Smooth muscle cell (in vitro differentiated cells): ENCODE measurements around the gene LGI4. TPM values are rescaled to one million over a fixed set of nuclear protein-coding genes. Genes with fewer than 3 reads are reported as not detected.

ENCODE experiments used
- DNase-seq: peaks from one replicate; lab custom pipeline; 2025; ENCODE audit not compliant: unreplicated experiment; lab: John Stamatoyannopoulos, UW
- H2AFZ ChIP-seq: fragments of 200-600 bp; sonication (generic); 2 replicates; pipeline ENCODE4 v1.6.0; 2016; ENCODE audit warnings: antibody characterized with exemption, low read depth, mild to moderate bottlenecking
- H3F3A ChIP-seq: fragments of 200-600 bp; sonication (generic); 2 replicates; pipeline ENCODE4 v1.6.0; 2017; ENCODE audit warnings: antibody characterized with exemption, low read depth
- H3K27ac ChIP-seq: fragments of 200-600 bp; sonication (generic); 2 replicates; pipeline ENCODE4 v1.5.1; 2016; ENCODE audit warnings: low read depth, mild to moderate bottlenecking
- H3K27me3 ChIP-seq: fragments of 200-600 bp; sonication (generic); 2 replicates; pipeline ENCODE4 v1.6.1; 2016; ENCODE audit warnings: low read depth, mild to moderate bottlenecking
- H3K36me3 ChIP-seq: fragments of 200-600 bp; sonication (generic); 2 replicates; pipeline ENCODE4 v1.5.1; 2016; ENCODE audit warnings: low read depth
- H3K4me1 ChIP-seq: fragments of 200-600 bp; sonication (generic); 2 replicates; pipeline ENCODE4 v1.5.1; 2016; ENCODE audit warnings: low read depth
- H3K4me2 ChIP-seq: fragments of 200-600 bp; sonication (generic); 2 replicates; pipeline ENCODE4 v1.6.0; 2016; ENCODE audit warnings: mild to moderate bottlenecking
- H3K4me3 ChIP-seq: fragments of 200-600 bp; sonication (generic); 2 replicates; pipeline ENCODE4 v1.5.1; 2016; ENCODE audit warnings: mild to moderate bottlenecking
- H3K79me2 ChIP-seq: fragments of 200-600 bp; sonication (generic); 2 replicates; pipeline ENCODE4 v1.6.0; 2016; ENCODE audit warnings: low read depth, mild to moderate bottlenecking
- H3K9ac ChIP-seq: fragments of 200-600 bp; sonication (generic); 2 replicates; pipeline ENCODE4 v1.6.0; 2016; ENCODE audit warnings: low read depth
- H3K9me3 ChIP-seq: fragments of 200-600 bp; sonication (generic); replicated peaks from 2 replicates; pipeline ENCODE4 v1.5.1; 2016; ENCODE audit warnings: low read depth
- H4K20me1 ChIP-seq: fragments of 200-600 bp; sonication (generic); 2 replicates; pipeline ENCODE4 v1.6.0; 2016; ENCODE audit warnings: low read depth
- WGBS: methylation state at CpG from one replicate; pipeline ENCODE4 v1.1.7; 2016; ENCODE audit warnings: low lambda C conversion rate; 5-methylcytosine and 5-hydroxymethylcytosine counted together
- polyA plus RNA-seq: library from polyadenylated mRNA; unstranded; fragments of >200 nt; fragmentation: Nextera tagmentation; extraction: Ambion mirVana; gene quantifications from 2 replicates; pipeline ENCODE4 v1.2.1, GENCODE V29; 2016
- total RNA-seq: library from RNA; depleted of rRNA; stranded (reverse); fragments of >200 nt; gene quantifications from 2 replicates; pipeline ENCODE4 v1.2.3, GENCODE V29; 2014
- TF ChIP-seq, protein P1 (sequence below): fragments of 200-600 bp; sonication (generic); IDR thresholded peaks from 2 replicates; pipeline ENCODE4 v1.5.1; 2017; ENCODE audit warnings: borderline replicate concordance, mild to moderate bottlenecking, antibody characterized with exemption; ENCODE audit not compliant: insufficient read depth, poor library complexity, severe bottlenecking

The LGI4 gene
- total and polyA plus RNA-seq, 2 experiments from 2014 or later: 0.17 to 0.22 TPM

DNA sequence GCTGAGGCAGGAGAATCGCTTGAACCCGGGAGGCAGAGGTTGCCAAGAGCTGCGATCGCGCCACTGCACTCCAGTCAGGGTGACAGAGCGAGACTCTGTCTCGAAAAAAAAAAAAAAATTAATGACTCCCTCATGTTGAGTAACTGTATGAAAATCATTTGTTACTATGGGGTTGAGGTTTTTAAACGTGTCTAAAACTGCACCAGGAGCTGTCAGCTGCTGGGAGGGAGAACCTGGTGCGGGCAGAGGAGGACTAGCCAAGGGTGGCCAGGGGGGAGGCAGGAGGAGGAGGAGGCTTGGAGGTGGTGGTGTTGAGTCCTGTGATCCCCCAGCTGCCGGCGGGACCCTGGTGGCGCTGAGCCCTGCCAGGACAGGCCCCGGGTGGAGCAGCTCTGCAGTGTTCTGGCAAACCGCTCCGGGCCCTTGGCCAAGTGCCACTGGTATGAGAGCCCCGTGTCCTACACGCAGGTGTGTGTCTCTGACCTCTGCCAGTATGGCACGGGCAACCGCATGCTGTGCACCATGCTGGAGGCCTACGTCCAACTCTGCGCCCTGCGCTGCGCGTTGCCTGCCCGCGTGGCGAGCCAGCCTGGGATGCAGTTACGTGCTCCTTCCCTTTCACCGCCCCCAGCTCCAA, 36.3 kb downstream of the LGI4 start:
- Histone ChIP-seq H3K9me3 (no peaks in the 10 kb centered on the region), H3K36me3 (no peaks in the 10 kb centered on the region), H3K9ac (no peak overlapping the region), H3K4me1 (no peaks in the 10 kb centered on the region), H3K79me2 (no peaks in the 10 kb centered on the region), H3K27me3 (no peaks in the 10 kb centered on the region), H4K20me1 (no peaks in the 10 kb centered on the region), H3K27ac (no peak overlapping the region), H3K4me3 (no peak overlapping the region), H2AFZ (no peak overlapping the region), H3K4me2 (no peak overlapping the region), H3F3A (no peaks in the 10 kb centered on the region)
- 94% methylated on average over 29 of the region's 29 CpGs for WGBS
- TF ChIP-seq, protein P1, sequence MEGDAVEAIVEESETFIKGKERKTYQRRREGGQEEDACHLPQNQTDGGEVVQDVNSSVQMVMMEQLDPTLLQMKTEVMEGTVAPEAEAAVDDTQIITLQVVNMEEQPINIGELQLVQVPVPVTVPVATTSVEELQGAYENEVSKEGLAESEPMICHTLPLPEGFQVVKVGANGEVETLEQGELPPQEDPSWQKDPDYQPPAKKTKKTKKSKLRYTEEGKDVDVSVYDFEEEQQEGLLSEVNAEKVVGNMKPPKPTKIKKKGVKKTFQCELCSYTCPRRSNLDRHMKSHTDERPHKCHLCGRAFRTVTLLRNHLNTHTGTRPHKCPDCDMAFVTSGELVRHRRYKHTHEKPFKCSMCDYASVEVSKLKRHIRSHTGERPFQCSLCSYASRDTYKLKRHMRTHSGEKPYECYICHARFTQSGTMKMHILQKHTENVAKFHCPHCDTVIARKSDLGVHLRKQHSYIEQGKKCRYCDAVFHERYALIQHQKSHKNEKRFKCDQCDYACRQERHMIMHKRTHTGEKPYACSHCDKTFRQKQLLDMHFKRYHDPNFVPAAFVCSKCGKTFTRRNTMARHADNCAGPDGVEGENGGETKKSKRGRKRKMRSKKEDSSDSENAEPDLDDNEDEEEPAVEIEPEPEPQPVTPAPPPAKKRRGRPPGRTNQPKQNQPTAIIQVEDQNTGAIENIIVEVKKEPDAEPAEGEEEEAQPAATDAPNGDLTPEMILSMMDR: no peak
- DNase-seq: no peak

DNA sequence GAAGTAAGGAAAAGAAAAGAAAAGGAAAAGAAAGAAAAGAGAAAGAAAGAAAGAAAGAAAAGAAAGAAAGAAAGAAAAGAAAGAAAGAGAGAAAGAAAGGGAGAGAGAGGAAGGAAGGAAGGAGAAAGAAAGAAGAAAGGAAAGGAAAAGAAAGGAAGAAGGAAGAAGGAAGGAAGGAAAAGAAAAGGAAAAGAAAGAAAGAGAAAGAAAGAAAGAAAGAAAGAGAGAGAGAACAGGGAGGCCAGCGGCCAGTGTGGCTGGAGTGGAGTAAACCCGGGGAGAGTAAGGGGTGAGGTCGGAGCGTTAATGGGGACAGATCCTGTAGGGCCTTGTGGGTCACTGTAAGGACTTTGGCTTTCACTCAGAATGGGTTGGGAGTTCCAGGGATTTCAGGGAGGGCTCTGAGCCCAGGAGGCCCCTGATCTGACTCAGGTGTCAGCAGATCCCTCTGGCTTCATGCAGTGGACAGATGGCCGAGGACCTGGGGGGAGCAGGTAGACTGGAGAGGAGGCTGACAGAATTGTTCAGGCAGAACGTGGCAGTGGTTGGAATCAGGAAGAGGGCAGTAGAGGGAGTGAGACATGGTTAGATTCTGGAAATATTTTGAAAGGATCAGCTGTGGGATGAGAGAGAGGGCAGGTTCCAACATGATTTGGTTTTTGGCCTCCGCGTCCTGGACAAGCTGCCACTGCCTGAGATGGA, 39.0 kb downstream of the LGI4 start:
- Histone ChIP-seq H2AFZ (no peak overlapping the region), H3K27me3 (no peaks in the 10 kb centered on the region), H3K9ac (no peak overlapping the region), H3F3A (no peaks in the 10 kb centered on the region), H3K4me3 (no peak overlapping the region), H3K79me2 (no peaks in the 10 kb centered on the region), H3K4me2 (no peak overlapping the region), H3K27ac (no peak overlapping the region), H3K9me3 (no peaks in the 10 kb centered on the region), H4K20me1 (no peaks in the 10 kb centered on the region), H3K4me1 (peaks cover 2% of the 10 kb centered on the region), H3K36me3 (no peaks in the 10 kb centered on the region)
- TF ChIP-seq, protein P1: no peak
- 79% methylated on average over 8 of the region's 8 CpGs for whole genome bisulfite sequencing
- no peak for DNase-seq

DNA sequence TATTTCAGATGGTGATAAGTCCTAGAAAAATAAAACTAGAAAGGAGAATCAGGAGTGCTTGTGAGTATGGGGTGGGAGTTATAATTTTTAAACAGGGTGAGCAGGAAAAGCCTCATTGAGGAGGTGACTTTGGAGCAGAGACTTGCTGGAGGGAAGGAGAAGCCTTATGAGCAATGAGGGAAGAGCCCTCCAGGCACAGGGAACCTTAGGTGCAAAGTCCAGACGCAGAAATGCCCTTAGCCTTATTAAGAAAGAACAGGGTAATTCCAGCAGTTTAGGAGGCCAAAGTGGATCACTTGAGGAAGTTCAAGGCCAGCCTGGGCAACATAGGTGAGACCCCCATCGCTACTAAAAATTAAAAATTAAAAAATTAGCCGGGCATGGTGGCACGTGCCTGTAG, 40.2 kb downstream of the LGI4 start:
- no peaks in the 10 kb centered on the region for H3K36me3 ChIP-seq
- no peaks in the 10 kb centered on the region for H3F3A ChIP-seq
- no peak overlapping the region for H3K27ac ChIP-seq
- H3K4me2 ChIP-seq: no peak overlapping the region
- H3K9me3 ChIP-seq: no peaks in the 10 kb centered on the region
- H4K20me1 ChIP-seq: no peaks in the 10 kb centered on the region
- TF ChIP-seq, protein P1: no peak
- H3K4me1 ChIP-seq: peaks cover 5% of the 10 kb centered on the region
- H3K27me3 ChIP-seq: no peaks in the 10 kb centered on the region
- no peak overlapping the region for H3K9ac ChIP-seq
- no peak overlapping the region for H2AFZ ChIP-seq
- no peak for DNase-seq
- H3K4me3 ChIP-seq: no peak overlapping the region
- H3K79me2 ChIP-seq: no peaks in the 10 kb centered on the region
- 90% methylated on average over 4 of the region's 4 CpGs for WGBS
